HG02642 (cell line): Measurements from ENCODE around the gene NOC4L.
"Not testable (repeated sequence)": the region's sequence is repeated elsewhere in the genome, so short reads cannot be mapped to it uniquely, and the experiment has no call there.

ENCODE experiments used
- ATAC-seq: cut with Tn5 transposase; IDR thresholded peaks from one replicate; pipeline ENCODE4 v1.9.1; 2021; ENCODE audit warnings: mild to moderate bottlenecking; ENCODE audit not compliant: unreplicated experiment, poor library complexity

The NOC4L gene

DNA sequence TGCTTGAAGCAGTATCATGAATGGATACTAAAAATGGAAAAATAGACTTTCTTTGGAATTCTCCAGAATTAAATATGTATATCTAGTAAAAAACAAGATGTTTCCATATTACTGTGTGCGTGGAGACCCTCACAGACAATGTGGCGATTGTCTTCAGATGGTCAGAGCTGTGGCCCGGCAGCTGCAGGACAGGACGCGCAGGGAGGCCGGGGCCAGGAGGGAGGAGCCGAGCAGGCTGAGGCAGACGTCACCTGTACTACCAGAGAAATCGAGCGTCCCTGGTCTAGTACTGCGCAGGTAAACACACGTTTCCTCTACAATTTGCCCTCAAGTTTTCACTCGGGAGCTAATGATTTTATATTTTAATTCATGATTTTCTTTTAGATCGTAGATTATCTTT is 23.0 kb upstream of the NOC4L start:
- no peak for ATAC-seq

DNA sequence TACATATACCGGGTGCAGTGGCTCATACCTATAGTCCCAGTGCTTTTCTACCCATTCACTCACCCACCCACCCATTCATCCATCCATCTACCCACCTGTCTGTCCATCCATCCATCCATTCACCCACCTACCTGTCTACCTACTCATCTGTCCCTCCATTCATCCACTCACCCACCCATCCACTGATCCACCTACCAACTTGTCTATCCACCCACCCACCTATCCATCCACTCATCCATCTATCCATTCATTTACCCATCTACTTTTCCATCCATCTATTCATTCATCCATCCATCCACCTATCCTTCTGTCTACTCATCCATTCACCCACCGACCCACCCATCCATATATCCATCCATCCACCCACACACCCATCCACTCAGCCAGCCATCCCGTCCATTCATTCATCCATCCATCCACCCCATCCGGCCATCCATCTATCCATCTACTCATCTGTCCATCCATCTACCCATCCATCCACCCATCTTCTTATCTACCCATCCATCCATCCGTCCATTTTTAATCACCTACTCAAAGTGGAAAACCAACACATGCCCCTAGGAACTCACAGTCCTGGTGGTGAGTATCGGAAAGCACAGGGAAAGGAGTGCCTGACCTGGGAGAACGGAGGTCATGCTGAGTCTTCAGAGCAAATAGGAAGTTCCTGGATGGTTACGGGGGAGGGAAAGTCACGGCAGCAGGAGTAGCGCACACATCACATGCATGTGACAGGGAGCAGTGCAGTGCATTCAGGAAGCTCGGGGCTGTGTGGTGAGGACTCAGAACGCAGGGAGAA is 20.1 kb upstream of the NOC4L start:
- ATAC-seq = no peak

DNA sequence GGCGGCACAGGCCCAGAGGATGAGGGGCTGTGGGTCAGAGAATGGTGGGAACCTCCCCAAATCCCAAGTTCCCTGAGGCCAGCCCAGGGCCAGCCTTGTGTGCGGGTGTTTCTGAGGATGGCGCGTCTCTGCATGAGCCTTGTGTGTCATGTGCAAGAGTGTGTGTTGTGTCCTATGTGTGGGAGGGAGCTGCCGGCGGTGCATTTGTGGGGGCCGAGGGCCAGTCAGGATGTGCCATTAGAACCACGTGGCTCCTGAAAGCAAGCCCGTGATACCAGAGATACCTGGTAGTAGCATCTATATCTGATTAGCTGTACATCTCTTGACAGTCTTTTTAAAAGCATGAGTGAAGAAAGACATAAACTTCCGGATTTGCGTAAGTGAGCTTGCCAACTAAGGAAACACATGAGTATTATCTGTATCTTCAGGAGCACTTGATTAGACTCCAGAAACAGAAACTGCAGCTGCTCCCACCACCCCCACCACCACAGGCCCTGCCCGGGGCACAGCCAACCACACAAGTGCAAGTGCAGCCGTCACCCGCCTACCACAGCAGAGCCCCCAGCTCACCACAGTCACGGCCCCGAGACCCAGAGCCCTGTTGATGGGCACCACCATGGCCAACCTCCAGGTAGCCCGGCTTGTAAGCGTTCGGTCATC is 19.4 kb upstream of the NOC4L start:
- no peak for ATAC-seq

DNA sequence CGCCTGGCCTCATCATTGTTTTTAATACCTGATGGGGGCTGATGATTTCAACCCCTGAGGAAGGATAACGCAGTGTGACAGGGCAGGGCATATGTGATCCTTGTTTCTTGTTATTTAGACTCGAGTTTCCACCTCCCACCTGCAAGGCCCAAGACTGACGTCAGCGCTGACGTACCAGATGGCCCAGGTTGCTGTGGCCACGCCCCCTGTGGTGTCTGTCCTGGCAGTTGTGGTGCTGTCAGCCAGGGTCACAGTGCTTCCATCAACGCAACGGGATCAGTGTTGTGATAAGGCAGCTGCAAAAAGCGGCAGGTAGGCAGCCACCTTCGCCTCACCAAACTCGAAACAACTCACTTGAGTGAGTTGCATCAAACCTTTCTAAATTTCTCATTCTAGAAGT is 18.5 kb upstream of the NOC4L start:
- no peak for ATAC-seq

DNA sequence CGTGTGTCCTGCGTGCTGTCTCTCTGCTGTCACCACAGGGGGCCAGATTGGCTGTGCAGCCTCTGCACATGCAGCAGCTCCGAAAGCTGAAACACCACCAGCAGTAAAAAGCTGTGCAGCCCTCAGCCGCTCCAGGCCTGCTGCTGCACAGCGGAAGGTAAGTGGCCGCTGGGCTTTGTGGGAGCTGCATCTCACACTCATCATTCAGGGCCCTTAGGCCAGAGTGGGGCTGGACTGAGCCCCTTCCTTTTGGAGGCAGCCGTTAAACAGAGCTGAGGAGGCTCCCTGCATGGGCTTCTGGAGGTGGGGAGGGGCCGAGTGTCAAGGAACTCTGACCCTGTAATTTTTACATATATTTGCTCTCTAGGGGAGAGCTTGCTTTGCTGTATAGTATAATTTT is 17.2 kb upstream of the NOC4L start:
- no peak for ATAC-seq

DNA sequence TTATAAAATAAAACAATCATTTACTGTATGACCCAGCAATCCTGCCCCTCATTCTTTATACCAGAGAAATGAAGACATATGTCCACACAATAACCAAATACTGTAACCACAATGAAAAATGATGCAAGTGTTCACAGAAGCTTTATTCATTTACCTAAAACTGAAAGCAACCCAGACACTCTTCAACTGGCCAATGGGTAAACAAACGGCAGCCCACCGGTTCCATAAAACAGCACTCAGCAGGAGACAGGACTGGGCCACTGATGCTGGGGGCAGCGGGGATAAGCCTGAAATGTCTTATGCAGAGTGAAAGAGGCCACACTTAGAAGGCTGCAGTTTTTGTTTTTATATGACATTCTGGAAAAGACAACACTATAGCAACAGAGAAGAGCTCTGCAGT is 15.2 kb upstream of the NOC4L start:
- ATAC-seq = no peak

DNA sequence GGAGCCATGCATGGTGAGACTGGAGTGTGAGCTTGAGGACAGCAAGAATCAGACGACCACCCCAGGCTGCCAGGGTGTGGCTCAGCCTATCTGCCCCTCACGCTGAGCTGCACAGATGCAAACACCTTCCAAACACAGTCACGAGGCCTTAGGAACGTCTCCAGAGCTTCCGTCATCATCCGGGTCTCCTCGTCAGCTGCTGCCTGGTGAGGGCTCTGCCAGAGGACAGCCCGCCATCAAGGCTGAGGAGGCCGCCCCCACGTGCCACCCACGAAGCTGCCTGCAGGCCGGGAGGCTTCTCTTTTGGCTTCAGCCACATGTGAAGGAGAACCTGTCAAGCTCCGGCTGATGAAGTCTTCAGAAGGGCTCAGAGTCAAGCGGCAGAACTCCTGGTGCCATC is 13.6 kb upstream of the NOC4L start:
- no peak for ATAC-seq

DNA sequence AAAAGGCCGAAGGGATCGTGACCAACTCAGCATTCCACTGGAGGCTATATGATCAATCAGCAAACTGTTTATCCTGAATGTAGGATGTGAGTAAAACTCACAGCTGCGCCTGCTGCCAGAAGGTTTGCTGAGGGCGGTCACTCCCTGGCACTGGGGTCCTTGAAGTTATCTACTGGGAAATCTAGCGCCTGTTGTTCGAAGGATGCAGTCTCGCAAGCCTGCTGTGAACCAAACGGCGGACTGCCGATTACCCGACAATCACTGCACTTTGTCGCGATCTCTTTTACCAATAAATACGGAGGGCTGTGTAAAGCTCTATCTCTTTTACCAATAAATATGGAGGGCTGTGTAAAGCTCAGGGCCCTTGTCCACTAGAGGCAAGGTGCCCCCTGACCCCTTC is 13.0 kb upstream of the NOC4L start:
- no peak for ATAC-seq

DNA sequence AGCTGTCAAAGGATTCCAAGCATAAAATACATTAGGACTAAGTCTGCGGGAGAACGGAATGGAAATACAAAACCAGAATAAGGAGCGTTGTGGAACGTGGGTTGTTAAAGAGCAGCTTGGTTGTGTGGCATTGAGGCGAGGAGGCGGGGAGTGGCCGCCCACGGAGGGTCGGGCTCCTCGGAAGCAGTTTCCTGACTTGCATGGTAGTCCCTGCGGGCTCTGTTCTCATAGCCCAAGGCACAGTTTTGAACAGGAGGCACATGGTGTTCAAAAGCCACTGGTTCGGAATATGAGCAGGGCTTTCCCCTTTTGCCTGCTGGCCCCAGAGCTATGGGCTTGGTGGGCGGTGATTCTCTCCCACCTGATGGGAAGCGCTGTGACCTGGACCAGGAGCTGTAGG is 12.3 kb upstream of the NOC4L start:
- ATAC-seq = no peak

DNA sequence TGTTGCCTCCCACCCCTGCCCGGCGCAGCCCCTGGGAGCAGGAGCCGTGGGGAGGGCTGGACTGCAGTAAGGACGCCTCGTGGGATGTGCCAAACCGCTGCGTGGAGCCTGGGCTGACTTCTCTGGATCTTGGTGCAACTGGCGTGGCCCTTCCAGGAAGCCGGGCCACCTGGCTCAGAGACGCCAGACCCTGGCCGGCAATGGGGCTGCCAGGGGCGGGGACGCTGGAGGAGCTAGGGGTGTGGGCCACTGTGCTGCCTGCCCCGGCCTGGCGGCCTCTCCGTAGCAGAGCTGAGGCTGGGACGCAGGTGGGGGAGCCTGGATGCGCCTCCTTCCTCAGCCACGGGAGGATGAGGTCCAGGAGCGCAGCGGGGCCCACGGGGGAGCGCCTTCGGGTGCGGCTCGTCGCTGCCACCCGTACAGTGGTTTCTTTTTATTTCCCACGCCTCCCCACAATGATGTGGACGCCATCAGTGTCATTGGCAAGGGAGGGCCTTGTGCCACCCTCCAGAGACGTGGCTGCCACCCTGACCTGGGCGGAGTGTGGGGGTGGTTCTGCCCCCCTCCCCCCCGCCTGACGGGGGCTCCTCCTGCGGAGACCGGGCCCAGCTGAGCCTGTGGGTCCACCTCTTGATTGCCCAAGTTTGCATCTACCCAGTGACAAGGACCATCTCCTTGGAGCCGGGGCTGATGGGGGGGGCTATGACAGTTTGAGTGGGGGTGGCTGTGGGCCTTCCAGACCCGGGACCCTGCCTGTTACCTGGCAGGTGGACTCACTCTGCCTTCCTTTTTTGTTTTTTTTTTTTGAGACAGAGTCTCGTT is 11.4 kb upstream of the NOC4L start:
- no peak for ATAC-seq

DNA sequence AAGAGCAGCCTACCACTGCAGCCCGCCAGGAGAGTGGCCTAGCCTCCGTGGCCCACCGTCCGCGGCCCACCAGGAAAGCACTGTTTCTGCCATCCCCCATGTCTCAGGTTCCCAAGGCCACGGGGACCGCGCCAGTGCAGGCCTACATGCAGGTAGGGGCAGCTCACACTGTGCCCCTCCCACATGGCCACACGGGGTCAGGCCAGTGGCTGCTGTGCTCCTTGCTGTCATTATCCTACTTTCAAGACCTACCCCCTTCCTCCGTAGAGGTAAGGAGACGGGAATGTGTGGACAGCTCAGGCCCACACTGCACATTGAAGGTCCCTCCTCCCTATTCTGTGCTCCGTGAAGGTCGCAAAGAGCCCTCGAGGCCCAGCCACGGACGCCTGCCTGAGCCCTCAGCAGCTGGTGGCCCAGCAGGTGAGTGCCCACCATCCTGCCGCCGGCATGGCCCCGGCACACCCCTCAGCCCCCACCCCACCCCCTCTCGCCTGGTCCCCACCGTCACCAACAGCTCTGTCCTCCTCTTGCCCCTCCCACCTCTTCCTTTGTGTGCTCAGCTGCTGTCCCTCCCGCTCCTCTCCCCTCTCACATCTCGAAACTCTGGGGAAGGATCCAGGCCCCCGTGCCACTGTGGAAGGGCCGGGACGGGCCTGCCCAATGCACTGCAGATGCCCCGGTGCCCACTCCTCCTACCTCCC is 10.2 kb upstream of the NOC4L start:
- no peak for ATAC-seq

DNA sequence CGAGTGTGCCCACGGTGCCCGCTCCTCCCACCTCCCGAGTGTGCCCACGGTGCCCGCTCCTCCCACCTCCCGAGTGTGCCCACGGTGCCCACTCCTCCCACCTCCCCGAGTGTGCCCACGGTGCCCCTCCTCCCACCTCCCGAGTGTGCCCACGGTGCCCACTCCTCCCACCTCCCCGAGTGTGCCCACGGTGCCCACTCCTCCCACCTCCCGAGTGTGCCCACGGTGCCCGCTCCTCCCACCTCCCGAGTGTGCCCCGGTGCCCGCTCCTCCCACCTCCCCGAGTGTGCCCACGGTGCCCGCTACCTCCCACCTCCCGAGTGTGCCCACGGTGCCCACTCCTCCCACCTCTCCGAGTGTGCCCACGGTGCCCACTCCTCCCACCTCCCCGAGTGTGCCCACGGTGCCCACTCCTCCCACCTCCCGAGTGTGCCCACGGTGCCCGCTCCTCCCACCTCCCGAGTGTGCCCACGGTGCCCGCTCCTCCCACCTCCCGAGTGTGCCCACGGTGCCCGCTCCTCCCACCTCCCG is 9.5 kb upstream of the NOC4L start:
- ATAC-seq = not testable (repeated sequence)

DNA sequence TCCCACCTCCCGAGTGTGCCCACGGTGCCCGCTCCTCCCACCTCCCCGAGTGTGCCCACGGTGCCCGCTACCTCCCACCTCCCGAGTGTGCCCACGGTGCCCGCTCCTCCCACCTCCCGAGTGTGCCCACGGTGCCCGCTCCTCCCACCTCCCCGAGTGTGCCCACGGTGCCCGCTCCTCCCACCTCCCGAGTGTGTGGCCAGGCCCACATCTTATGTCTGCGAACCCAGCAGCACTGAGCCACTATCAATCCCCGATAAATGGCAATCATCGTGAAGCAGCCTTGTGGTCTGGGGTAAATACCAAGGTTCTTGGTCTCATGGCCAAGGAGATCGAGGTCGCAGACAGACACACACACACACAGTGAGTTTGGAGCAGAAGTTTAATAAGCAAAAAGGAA is 8.0 kb upstream of the NOC4L start:
- not testable (repeated sequence) for ATAC-seq

DNA sequence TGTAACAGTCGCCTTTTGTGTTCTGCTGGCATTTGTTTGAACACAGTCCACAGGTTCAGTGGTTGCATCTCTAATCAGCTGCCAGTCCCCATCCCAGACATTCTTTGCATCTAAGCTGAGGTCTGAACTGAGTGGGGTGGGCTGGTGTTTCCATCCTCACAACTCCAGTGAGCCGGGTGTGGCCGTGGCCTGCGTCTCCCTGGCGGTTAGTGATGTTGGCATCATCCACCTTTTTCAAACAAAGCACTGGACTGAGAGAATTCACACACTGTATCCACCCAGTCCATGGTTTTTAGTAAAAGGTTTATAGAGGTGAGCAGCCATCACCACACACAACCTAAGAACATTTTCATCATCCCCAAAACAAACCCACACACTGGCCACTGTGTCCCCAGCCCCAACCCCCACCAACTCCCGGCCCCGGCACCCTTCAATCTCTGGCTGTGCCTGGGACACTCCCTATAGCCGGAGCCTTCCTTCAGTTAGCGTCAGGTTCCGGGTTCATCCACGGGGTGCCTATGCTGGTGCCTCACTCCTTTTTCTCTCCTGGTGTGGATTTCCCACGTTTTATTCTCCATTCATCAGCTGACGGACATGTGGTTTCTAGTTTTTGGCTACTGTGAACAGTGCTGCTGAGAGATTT is 6.7 kb upstream of the NOC4L start:
- ATAC-seq = no peak

DNA sequence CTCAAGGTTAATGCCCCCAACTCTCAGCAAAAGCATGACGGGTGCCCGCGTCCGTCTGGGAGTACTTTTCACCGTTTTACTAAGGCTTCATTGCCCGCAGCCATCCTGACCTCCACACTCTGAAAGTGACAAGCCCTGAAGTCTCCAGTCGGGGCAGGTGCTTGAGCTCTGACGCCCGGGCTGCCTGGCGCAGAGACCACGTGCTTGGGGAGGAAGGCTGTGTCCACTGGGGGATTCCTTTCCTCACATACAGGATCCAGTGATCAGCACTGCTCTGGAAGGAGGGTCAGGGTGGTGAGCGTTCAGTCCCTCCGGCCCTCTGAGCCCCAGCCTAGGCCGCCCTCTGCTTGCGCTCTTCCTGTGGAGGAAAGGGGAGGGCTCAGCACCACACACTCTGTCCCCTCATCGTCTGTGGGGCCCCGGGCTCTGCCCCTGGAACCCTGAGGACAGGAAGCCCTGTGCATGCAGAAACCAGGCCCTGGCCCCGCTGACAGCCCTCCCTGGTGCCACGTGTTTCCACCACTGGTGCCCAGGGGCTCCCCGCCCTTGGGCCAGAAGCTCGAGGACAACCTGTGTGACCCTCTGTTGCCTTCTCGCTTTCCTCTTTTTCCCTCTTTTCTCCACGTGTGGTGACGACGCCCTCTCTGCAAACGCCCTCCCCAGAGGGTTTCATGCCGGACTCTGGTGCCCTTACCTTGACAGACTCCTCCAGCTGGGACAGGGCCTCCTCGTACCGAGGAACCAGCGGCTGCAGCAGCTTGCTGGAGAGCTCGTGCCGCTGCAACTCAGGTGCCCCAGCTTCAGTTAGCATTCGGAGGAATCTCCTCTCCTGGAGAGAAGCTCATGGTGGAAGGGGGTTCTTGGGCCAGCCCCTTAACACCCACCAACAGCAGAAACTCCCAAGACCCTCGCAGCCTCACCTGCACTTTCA is 5.1 kb upstream of the NOC4L start:
- ATAC-seq = no peak

DNA sequence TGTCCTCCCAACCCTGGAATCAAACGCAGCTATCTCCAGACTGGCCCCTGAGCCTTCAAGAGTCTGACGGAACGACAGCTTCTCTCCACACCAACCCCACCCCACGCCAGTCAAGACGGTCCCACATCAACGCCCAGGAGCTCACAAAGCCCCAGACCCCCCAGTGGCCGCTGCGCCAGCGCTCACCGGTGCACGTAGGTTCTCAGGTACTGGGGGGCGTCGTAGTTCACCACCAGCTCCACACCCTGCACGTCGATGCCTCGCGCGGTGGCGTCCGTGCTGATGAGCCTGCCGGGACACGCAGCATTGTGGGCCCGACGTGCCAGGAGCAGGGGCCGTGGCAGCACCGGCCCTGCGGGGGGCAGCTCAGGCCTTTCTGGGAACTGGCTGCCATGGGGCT is 4.3 kb upstream of the NOC4L start:
- ATAC-seq = no peak

DNA sequence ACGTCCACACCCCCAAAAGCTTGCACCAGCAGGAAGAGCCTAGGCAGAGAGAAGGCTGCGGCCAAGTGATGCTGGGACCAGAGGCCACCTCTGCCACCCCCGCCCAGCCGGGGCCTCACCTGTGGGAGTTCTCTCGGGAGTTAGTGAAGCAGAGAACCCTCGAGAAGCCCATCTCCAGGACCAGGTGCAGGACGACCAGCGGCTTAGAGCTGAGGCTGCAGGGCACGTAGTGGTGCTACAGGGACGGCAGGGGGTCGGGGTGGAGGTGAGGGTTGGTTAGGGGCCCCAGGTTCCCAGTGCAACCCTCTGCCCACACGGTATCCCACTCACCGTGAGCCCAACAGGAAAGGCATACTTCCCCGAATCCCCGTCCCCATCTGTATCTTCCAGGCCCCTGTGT is 3.8 kb upstream of the NOC4L start:
- ATAC-seq = no peak

DNA sequence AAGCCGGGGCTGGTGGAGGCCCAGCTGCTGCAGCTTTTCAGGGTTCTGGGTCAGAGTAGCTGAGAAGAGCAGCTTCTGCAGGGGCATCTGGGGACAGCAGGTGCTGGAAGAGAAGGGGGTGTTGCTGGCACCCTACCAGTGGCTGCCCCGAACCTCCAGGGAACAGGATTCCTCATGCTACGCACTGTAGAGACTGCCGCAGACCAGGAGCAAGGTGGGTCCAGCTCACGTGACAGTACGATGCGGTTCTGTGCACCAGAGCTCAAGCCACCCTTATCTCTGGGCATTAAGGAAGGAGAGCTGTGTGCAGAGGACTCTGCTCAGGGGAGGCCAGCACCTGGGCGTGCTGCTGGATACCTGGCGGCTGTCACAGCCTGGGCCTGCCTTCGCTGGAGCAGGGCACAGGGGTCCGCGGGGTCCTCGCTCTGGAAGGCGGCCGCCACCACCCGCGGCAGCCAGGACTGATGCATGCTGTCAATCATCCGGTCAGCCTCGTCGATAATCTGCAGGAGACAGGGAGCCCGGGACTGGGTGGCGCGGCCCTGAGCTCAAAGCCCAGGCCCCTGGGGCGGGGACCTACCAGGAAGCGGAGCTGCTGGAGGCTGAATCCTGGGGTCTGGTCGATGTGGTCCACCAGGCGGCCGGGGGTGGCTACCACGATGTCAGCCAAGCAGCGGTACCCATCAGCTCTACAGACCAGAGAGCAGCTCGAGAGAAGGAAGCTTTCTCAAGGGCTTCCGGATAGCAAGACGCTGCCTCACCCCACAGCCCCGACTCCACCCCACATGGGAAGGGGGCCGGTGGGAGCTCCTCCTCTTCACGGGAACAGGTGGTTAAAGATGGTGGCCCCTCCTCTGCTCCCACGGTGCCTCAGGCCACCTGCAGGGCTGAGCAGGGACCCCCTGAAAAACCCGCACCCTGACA is 3.1 kb upstream of the NOC4L start:
- ATAC-seq = no peak
